OCI-LY7 (cell line): ENCODE measurements around the gene ARHGAP30. TPM values are rescaled to one million over a fixed set of nuclear protein-coding genes. Genes with fewer than 3 reads are reported as not detected.

Experiments
- BruUV-seq: library from RNA; stranded (reverse); fragments of 400-500 nt; replicated peaks from 2 replicates; lab custom pipeline; 2021; lab: Mats Ljungman, UMichigan
- CTCF ChIA-PET: fragments of 300-600 bp; sonication (Branson Sonifier 250); formaldehyde crosslinking; loops from one replicate; lab custom pipeline; 2022; ENCODE audit warnings: antibody characterized with exemption; ENCODE audit not compliant: unreplicated experiment; lab: Charles Lee
- POLR2A ChIA-PET: fragments of 300-600 bp; sonication (Branson Sonifier 250); formaldehyde crosslinking; loops from one replicate; lab custom pipeline; 2022; ENCODE audit warnings: antibody characterized with exemption; lab: Charles Lee
- DNase-seq: peaks from one replicate; pipeline ENCODE4 v3.0.0-alpha.2; 2015; ENCODE audit warnings: low spot score
- H2AFZ ChIP-seq: fragments of 200-600 bp; sonication (generic), shearing (Covaris generic); 2 replicates; pipeline ENCODE4 v1.6.1; 2014; ENCODE audit warnings: mild to moderate bottlenecking, antibody characterized with exemption, low read length, moderate library complexity
- H3K27ac ChIP-seq: fragments of 200-600 bp; sonication (generic); 2 replicates; pipeline ENCODE4 v1.5.1; 2014; ENCODE audit warnings: mixed run types, low read depth, mild to moderate bottlenecking, moderate library complexity, low read length, inconsistent platforms; ENCODE audit not compliant: poor library complexity, severe bottlenecking
- H3K36me3 ChIP-seq: fragments of 200-600 bp; sonication (generic); 2 replicates; pipeline ENCODE4 v1.6.1; 2014; ENCODE audit warnings: mild to moderate bottlenecking, antibody characterized with exemption, low read length, moderate library complexity, mixed read lengths; ENCODE audit not compliant: insufficient read depth
- H3K4me1 ChIP-seq: fragments of 200-600 bp; sonication (generic); 2 replicates; pipeline ENCODE4 v1.5.1; 2014; ENCODE audit warnings: mild to moderate bottlenecking, low read length; ENCODE audit not compliant: insufficient read depth, poor library complexity, severe bottlenecking
- H3K4me2 ChIP-seq: fragments of 200-600 bp; sonication (generic); 2 replicates; pipeline ENCODE4 v1.6.1; 2014; ENCODE audit warnings: mild to moderate bottlenecking, low read length
- H3K4me3 ChIP-seq: fragments of 200-600 bp; sonication (generic); 2 replicates; pipeline ENCODE4 v1.5.1; 2014; ENCODE audit warnings: mild to moderate bottlenecking, low read depth, low read length; ENCODE audit not compliant: poor library complexity, severe bottlenecking
- H3K79me2 ChIP-seq: fragments of 200-600 bp; sonication (generic); 2 replicates; pipeline ENCODE4 v1.6.1; 2016; ENCODE audit warnings: low read depth, mild to moderate bottlenecking, low read length, moderate library complexity, mixed read lengths; ENCODE audit not compliant: insufficient read depth
- H3K9me2 ChIP-seq: fragments of 200-600 bp; sonication (generic); 2 replicates; pipeline ENCODE4 v1.6.1; 2016; ENCODE audit warnings: mild to moderate bottlenecking, low read length, mixed read lengths; ENCODE audit not compliant: insufficient read depth
- H3K9me3 ChIP-seq: fragments of 200-600 bp; sonication (generic); 2 replicates; pipeline ENCODE4 v1.6.1; 2014; ENCODE audit warnings: mild to moderate bottlenecking, mixed run types, low read length, mixed read lengths
- H4K20me1 ChIP-seq: fragments of 200-600 bp; sonication (generic); 2 replicates; pipeline ENCODE4 v1.6.1; 2014; ENCODE audit warnings: mild to moderate bottlenecking, antibody characterized with exemption, low read length, moderate library complexity, mixed read lengths; ENCODE audit not compliant: insufficient read depth
- EZH2phosphoT487 ChIP-seq: fragments of 200-600 bp; sonication (generic); IDR thresholded peaks from 2 replicates; pipeline ENCODE4 v1.6.1; 2018; ENCODE audit warnings: low read depth, borderline replicate concordance, mild to moderate bottlenecking, mixed run types, antibody characterized with exemption, low read length, moderate library complexity, mixed read lengths
- intact Hi-C: fragments of 100-400 bp; cut with micrococcal nuclease; formaldehyde crosslinking; loops from one replicate; pipeline ENCODE4 v1.10.0; 2022; ENCODE audit not compliant: unreplicated experiment
- total RNA-seq, 2 experiments: library from RNA; depleted of rRNA in 1 of 2; stranded (reverse); fragments of >200 nt in 1 of 2; shearing (Covaris generic) in 1 of 2; gene quantifications; 2 replicates each; pipeline ENCODE4 v1.2.3, GENCODE V29; 2014 to 2022
- TF ChIP-seq, protein P1 (sequence below): fragments of 200-600 bp; sonication (generic); conservative IDR thresholded peaks from 2 replicates; pipeline ENCODE4 v1.5.1; 2014; ENCODE audit warnings: mild to moderate bottlenecking, antibody characterized with exemption, low read length, moderate library complexity, mixed read lengths

The ARHGAP30 gene
- total RNA-seq, 2 experiments from 2014 or later, result 56.2 to 101 TPM

- Histone ChIP-seq H4K20me1 (no peaks in the 10 kb centered on the region), H3K4me2 (peak overlapping the region; percentile 83), H2AFZ (peak overlapping the region; percentile 77), H3K36me3 (no peaks in the 10 kb centered on the region), H3K27ac (peak overlapping the region; percentile 80), H3K9me2 (no peaks in the 10 kb centered on the region), H3K79me2 (peaks cover 12% of the 10 kb centered on the region; the same call in 1 of the 2 replicates), H3K4me1 (peaks cover 35% of the 10 kb centered on the region), H3K9me3 (no peaks in the 10 kb centered on the region), H3K4me3 (peak overlapping the region; percentile 60)
- ChIA-PET CTCF (no interaction called here), POLR2A (interaction anchor here (0.7 to 1.0 kb wide), 4 partner anchors 8 to 1039 kb away, joined by 3 to 6 read pairs (median 3); no protein-coding TSS in a partner anchor)
- no TSS peak for BruUV-seq
- intact Hi-C loops, result loop anchor here (1.0 kb wide), 2 partner anchors 8 to 32 kb away; partner anchors contain the start of genes F11R and USF1
- TF ChIP-seq, protein P1, sequence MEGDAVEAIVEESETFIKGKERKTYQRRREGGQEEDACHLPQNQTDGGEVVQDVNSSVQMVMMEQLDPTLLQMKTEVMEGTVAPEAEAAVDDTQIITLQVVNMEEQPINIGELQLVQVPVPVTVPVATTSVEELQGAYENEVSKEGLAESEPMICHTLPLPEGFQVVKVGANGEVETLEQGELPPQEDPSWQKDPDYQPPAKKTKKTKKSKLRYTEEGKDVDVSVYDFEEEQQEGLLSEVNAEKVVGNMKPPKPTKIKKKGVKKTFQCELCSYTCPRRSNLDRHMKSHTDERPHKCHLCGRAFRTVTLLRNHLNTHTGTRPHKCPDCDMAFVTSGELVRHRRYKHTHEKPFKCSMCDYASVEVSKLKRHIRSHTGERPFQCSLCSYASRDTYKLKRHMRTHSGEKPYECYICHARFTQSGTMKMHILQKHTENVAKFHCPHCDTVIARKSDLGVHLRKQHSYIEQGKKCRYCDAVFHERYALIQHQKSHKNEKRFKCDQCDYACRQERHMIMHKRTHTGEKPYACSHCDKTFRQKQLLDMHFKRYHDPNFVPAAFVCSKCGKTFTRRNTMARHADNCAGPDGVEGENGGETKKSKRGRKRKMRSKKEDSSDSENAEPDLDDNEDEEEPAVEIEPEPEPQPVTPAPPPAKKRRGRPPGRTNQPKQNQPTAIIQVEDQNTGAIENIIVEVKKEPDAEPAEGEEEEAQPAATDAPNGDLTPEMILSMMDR, result no peak
- TF ChIP-seq EZH2phosphoT487, result no peak
- peak; percentile 88 for DNase-seq
These were observed 56.0 kb downstream of the ARHGAP30 start for GRCh38 chr1:161013488-161014230.

DNA sequence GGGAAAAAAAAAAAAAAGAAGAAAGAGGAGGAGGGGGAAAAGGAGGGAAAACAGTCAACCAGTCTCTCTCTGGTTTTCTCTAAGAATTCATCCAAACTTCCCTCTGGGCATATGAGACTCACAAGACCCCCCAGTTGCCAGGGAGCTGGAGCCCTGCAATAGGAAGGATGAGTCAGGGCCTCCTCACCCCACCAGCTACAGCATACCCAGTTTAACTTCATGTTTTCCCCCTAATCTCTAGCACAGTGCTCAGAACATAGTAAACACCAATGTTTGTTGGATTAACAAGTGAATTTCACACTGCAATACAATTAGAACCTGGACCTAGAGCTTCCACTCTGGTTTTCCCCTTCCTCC, 56.6 kb downstream of the ARHGAP30 start:
- Histone ChIP-seq H3K27ac (peak overlapping the region; percentile 80), H3K9me2 (no peaks in the 10 kb centered on the region), H3K4me3 (peak overlapping the region; percentile 60), H3K36me3 (no peaks in the 10 kb centered on the region), H2AFZ (peak overlapping the region; percentile 77; the same call in 1 of the 2 replicates), H4K20me1 (no peaks in the 10 kb centered on the region), H3K9me3 (no peaks in the 10 kb centered on the region), H3K4me1 (peaks cover 32% of the 10 kb centered on the region), H3K4me2 (peak overlapping the region; percentile 83), H3K79me2 (peaks cover 12% of the 10 kb centered on the region; the same call in 1 of the 2 replicates)
- intact Hi-C loops, result loop anchor here (1.0 kb wide), 2 partner anchors 8 to 32 kb away; partner anchors contain the start of genes F11R and USF1
- TSS peak; percentile 59 for BruUV-seq
- ChIA-PET POLR2A (interaction anchor here (0.7 to 1.0 kb wide), 4 partner anchors 9 to 1040 kb away, joined by 3 to 6 read pairs (median 3); no protein-coding TSS in a partner anchor), CTCF (no interaction called here)
- DNase-seq, result no peak
- TF ChIP-seq, protein P1, result no peak
- TF ChIP-seq EZH2phosphoT487, result no peak
